Body of pancreas (tissue), 4 donors: ENCODE results near the gene GAREM1. TPM values are rescaled to one million over a fixed set of nuclear protein-coding genes. Genes with fewer than 3 reads are reported as not detected.
"Not testable (repeated sequence)": the region's sequence is repeated elsewhere in the genome, so short reads cannot be mapped to it uniquely, and the experiment has no call there.

Experiments used
- ATAC-seq: fragments of 150-250 bp; one replicate; pipeline ENCODE4 v1.9.1; 2016
- DNase-seq, 4 donors: peaks; one replicate each; pipeline ENCODE4 v3.0.0-alpha.2; 2019
- H3K27ac ChIP-seq, 4 donors: fragments of 200-600 bp; sonication (generic); 1 replicate in 3 of 4; 2 replicates in 1 of 4; pipeline versions ENCODE4 v1.5.1 to v1.6.1; 2016 to 2019; ENCODE audit warnings: mild to moderate bottlenecking in 1 of 4, mixed read lengths in 1 of 4, moderate library complexity in 1 of 4
- H3K27me3 ChIP-seq, 2 donors: fragments of 200-600 bp; sonication (generic); one replicate each; pipeline ENCODE4 v1.6.0; 2016; ENCODE audit warnings: mild to moderate bottlenecking in 1 of 2
- H3K36me3 ChIP-seq, 2 donors: fragments of 200-600 bp; sonication (generic); replicated peaks in 1 of 2; 2 replicates each; pipeline ENCODE4 v1.5.1; 2016; ENCODE audit warnings: low read depth in 2 of 2; ENCODE audit not compliant: insufficient read depth in 1 of 2
- H3K4me1 ChIP-seq: fragments of 200-600 bp; sonication (generic); one replicate; pipeline ENCODE4 v1.6.0; 2016
- H3K4me3 ChIP-seq, 2 donors: fragments of 200-600 bp; sonication (generic); 1 replicate in 1 of 2; 2 replicates in 1 of 2; pipeline ENCODE4 v1.5.1; 2016 to 2019
- H3K9me3 ChIP-seq, 3 donors: fragments of 200-600 bp; sonication (generic); 1 replicate in 2 of 3; 2 replicates in 1 of 3; pipeline ENCODE4 v1.5.1; 2016
- CTCF ChIP-seq, 7 experiments: fragments of 450-650 bp in 4 of 7; fragments of 200-600 bp in 3 of 7; sonication (generic) in 3 of 7; IDR thresholded peaks; one replicate each; pipeline ENCODE4 v1.5.1; 2016 to 2019; ENCODE audit warnings: antibody characterized with exemption in 7 of 7
- POLR2A ChIP-seq, 3 donors: fragments of 450-650 bp; IDR thresholded peaks; one replicate each; pipeline ENCODE4 v1.6.1; 2016; ENCODE audit warnings: antibody characterized with exemption in 3 of 3, mild to moderate bottlenecking in 2 of 3
- WGBS, 2 donors: methylation state at CpG; one replicate each; pipeline ENCODE4 v1.1.5; 2017; 5-methylcytosine and 5-hydroxymethylcytosine counted together
- intact Hi-C: fragments of 100-400 bp; cut with DNase I; formaldehyde crosslinking; loops from one replicate; pipeline ENCODE4 v1.15.1; 2023
- total RNA-seq, 2 donors: library from RNA; depleted of rRNA; stranded (reverse); fragments of >200 nt; gene quantifications; one replicate each; pipeline ENCODE4 v1.1.0, GENCODE V29; 2016

Gene GAREM1
- total RNA-seq, 2 donors from 2014 or later = 16.1 to 16.8 TPM

GRCh38 chr18:32244881-32245280, 225.8 kb downstream of the GAREM1 start:
- no peaks in the 10 kb centered on the region for H3K9me3 ChIP-seq
- ATAC-seq = no peak
- H3K27ac ChIP-seq = no peak overlapping the region
- TF ChIP-seq POLR2A (IDR thresholded peaks at IDR 0.05) = no peak
- TF ChIP-seq CTCF (IDR thresholded peaks at IDR 0.05) = no peak
- WGBS, 2 donors = 60 to 68% methylated on average over 5 of the region's 5 CpGs
- H3K27me3 ChIP-seq = no peaks in the 10 kb centered on the region
- intact Hi-C loops = no loop called here
- no peaks in the 10 kb centered on the region for H3K36me3 ChIP-seq
- no peak for DNase-seq
- H3K4me3 ChIP-seq = no peak overlapping the region
- no peaks in the 10 kb centered on the region for H3K4me1 ChIP-seq

- 88 to 98% methylated on average over 5 to 6 of the region's 6 CpGs for WGBS, 2 donors
- no peak for ATAC-seq
- TF ChIP-seq CTCF (IDR thresholded peaks at IDR 0.05) = no peak
- no peak for TF ChIP-seq POLR2A (IDR thresholded peaks at IDR 0.05)
- no peak overlapping the region for H3K4me3 ChIP-seq
- H3K27ac ChIP-seq = no peak overlapping the region
- DNase-seq = no peak
- H3K36me3 ChIP-seq = no peaks in the 10 kb centered on the region
- intact Hi-C loops = no loop called here
- H3K9me3 ChIP-seq = no peaks in the 10 kb centered on the region
- H3K4me1 ChIP-seq = no peaks in the 10 kb centered on the region
- H3K27me3 ChIP-seq = no peaks in the 10 kb centered on the region
These were observed 227.3 kb downstream of the GAREM1 start for GRCh38 chr18:32243358-32243757.

- Histone ChIP-seq H3K27me3 (no peaks in the 10 kb centered on the region), H3K36me3 (no peaks in the 10 kb centered on the region), H3K4me3 (no peak overlapping the region), H3K4me1 (no peaks in the 10 kb centered on the region), H3K9me3 (no peaks in the 10 kb centered on the region), H3K27ac (no peak overlapping the region)
- intact Hi-C loops = no loop called here
- WGBS, 2 donors = 85 to 92% methylated on average over 2 of the region's 2 CpGs
- no peak for ATAC-seq
- DNase-seq = no peak
- TF ChIP-seq CTCF (IDR thresholded peaks at IDR 0.05) (no peak), POLR2A (IDR thresholded peaks at IDR 0.05) (no peak)
These were observed 228.3 kb downstream of the GAREM1 start for GRCh38 chr18:32242395-32242794.

- Histone ChIP-seq H3K4me3 (no peak overlapping the region), H3K36me3 (no peaks in the 10 kb centered on the region), H3K4me1 (no peaks in the 10 kb centered on the region), H3K9me3 (no peaks in the 10 kb centered on the region), H3K27me3 (no peaks in the 10 kb centered on the region), H3K27ac (no peak overlapping the region)
- WGBS, 2 donors = 93 to 94% methylated on average over 5 of the region's 5 CpGs
- intact Hi-C loops = no loop called here
- ATAC-seq = no peak
- no peak for DNase-seq
- TF ChIP-seq CTCF (IDR thresholded peaks at IDR 0.05) (no peak), POLR2A (IDR thresholded peaks at IDR 0.05) (no peak)
These were observed 231.9 kb downstream of the GAREM1 start for GRCh38 chr18:32238635-32239268.

GRCh38 chr18:32237049-32237448, 233.6 kb downstream of the GAREM1 start:
- no peak for DNase-seq
- no peak for ATAC-seq
- no peak overlapping the region for H3K27ac ChIP-seq
- no peaks in the 10 kb centered on the region for H3K4me1 ChIP-seq
- TF ChIP-seq POLR2A (IDR thresholded peaks at IDR 0.05) (no peak), CTCF (IDR thresholded peaks at IDR 0.05) (no peak)
- H3K9me3 ChIP-seq = no peaks in the 10 kb centered on the region
- H3K27me3 ChIP-seq = no peaks in the 10 kb centered on the region
- no peak overlapping the region for H3K4me3 ChIP-seq
- intact Hi-C loops = no loop called here
- WGBS, 2 donors = 53 to 63% methylated on average over 3 of the region's 3 CpGs
- no peaks in the 10 kb centered on the region for H3K36me3 ChIP-seq

- H3K27ac ChIP-seq, H3K36me3 ChIP-seq, DNase-seq, H3K27me3 ChIP-seq, H3K9me3 ChIP-seq, ATAC-seq, H3K4me1 ChIP-seq, intact Hi-C loops, H3K4me3 ChIP-seq: not testable (repeated sequence)
- 91 to 95% methylated on average over 12 to 15 of the region's 15 CpGs for WGBS, 2 donors
These were observed 237.3 kb downstream of the GAREM1 start for GRCh38 chr18:32233348-32233747.
